MM.1S (cell line): ENCODE results near the gene AQP1.

ENCODE experiments used
- DNase-seq: peaks from one replicate; pipeline ENCODE4 v3.0.0-alpha.2; 2015
- H2AFZ ChIP-seq: fragments of 300-600 bp; sonication (generic); 2 replicates; pipeline ENCODE4 v1.6.0; 2016; ENCODE audit warnings: antibody characterized with exemption, low read length
- H3F3A ChIP-seq: fragments of 300-600 bp; sonication (generic); 2 replicates; pipeline ENCODE4 v1.6.1; 2016; ENCODE audit warnings: mild to moderate bottlenecking, antibody characterized with exemption, low read length, moderate library complexity, mixed read lengths; ENCODE audit not compliant: insufficient read depth
- H3K27ac ChIP-seq: fragments of 300-600 bp; sonication (generic); 2 replicates; pipeline ENCODE4 v1.5.1; 2016; ENCODE audit warnings: mild to moderate bottlenecking, low read length
- H3K27me3 ChIP-seq: fragments of 300-600 bp; sonication (generic); replicated peaks from 2 replicates; pipeline ENCODE4 v1.6.0; 2016; ENCODE audit warnings: low read length; ENCODE audit not compliant: insufficient read depth
- H3K36me3 ChIP-seq: fragments of 300-600 bp; sonication (generic); replicated peaks from 2 replicates; pipeline ENCODE4 v1.6.1; 2016; ENCODE audit warnings: mild to moderate bottlenecking, low read length, mixed read lengths; ENCODE audit not compliant: insufficient read depth
- H3K4me1 ChIP-seq: fragments of 300-600 bp; sonication (generic); 2 replicates; pipeline ENCODE4 v1.6.1; 2016; ENCODE audit warnings: low read length, mixed read lengths
- H3K4me2 ChIP-seq: fragments of 300-600 bp; sonication (generic); 2 replicates; pipeline ENCODE4 v1.6.0; 2016; ENCODE audit warnings: low read depth, low read length
- H3K4me3 ChIP-seq: fragments of 300-600 bp; sonication (generic); 2 replicates; pipeline ENCODE4 v1.5.1; 2016; ENCODE audit warnings: low read length, mixed read lengths
- H3K79me2 ChIP-seq: fragments of 300-600 bp; sonication (generic); 2 replicates; pipeline ENCODE4 v1.6.1; 2016; ENCODE audit warnings: mixed run types, low read length, mixed read lengths
- H3K9ac ChIP-seq: fragments of 300-600 bp; sonication (generic); 2 replicates; pipeline ENCODE4 v1.6.1; 2016; ENCODE audit warnings: low read length, mixed read lengths
- H3K9me2 ChIP-seq: fragments of 300-600 bp; sonication (generic); replicated peaks from 2 replicates; pipeline ENCODE4 v1.6.1; 2016; ENCODE audit warnings: mild to moderate bottlenecking, low read length, mixed read lengths; ENCODE audit not compliant: insufficient read depth
- H3K9me3 ChIP-seq: fragments of 300-600 bp; sonication (generic); replicated peaks from 2 replicates; pipeline ENCODE4 v1.6.1; 2016; ENCODE audit warnings: mild to moderate bottlenecking, low read length, mixed read lengths; ENCODE audit not compliant: insufficient read depth
- H4K20me1 ChIP-seq: fragments of 300-600 bp; sonication (generic); 2 replicates; pipeline ENCODE4 v1.6.1; 2016; ENCODE audit warnings: mild to moderate bottlenecking, low read length, moderate library complexity, mixed read lengths; ENCODE audit not compliant: insufficient read depth
- EZH2 ChIP-seq: fragments of 300-600 bp; sonication (generic); optimal IDR thresholded peaks from 2 replicates; pipeline ENCODE3; 2017; ENCODE audit warnings: low read depth, mild to moderate bottlenecking, antibody characterized with exemption, low read length, mixed read lengths
- EZH2phosphoT487 ChIP-seq: fragments of 300-600 bp; sonication (generic); IDR thresholded peaks from 2 replicates; pipeline ENCODE4 v1.6.1; 2018; ENCODE audit warnings: antibody characterized with exemption, low read length
- TF ChIP-seq, protein P1 (sequence below): fragments of 300-600 bp; sonication (generic); IDR thresholded peaks from 2 replicates; pipeline ENCODE4 v1.5.1; 2016; ENCODE audit warnings: antibody characterized with exemption, low read length, mixed read lengths

The AQP1 gene

DNA sequence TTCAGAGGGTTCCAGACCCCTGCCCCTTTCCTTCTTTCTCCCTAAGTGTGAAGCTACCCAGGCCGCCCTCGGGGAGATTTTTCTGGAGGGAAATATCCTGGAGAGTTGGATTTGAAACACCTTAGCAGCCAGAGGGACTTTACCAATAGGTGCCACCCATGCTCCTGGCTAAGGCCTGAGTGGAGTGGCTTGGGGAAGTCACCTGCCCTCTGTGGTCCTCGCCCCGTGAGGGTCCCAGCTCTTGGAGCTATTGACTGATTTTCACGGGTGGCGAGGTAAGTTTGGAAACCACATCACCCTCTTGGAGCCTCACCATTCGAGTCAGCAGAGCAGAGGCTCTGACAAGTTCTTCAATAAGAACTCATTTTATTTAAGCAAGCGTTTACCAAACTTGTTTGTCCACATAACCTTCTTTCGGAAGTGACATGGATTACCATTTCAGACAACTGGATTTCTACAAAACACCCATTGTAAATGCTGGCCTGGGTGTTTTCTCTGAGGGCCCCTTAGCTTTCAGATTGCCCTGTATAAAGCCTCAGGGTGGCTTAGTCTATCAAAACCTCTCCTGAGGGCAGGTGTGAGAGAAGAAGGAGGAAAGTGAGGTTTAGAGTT lies 20.4 kb downstream of the AQP1 start:
- Histone ChIP-seq H3K9ac (no peak overlapping the region), H3K4me2 (no peak overlapping the region)
- TF ChIP-seq, protein P1, sequence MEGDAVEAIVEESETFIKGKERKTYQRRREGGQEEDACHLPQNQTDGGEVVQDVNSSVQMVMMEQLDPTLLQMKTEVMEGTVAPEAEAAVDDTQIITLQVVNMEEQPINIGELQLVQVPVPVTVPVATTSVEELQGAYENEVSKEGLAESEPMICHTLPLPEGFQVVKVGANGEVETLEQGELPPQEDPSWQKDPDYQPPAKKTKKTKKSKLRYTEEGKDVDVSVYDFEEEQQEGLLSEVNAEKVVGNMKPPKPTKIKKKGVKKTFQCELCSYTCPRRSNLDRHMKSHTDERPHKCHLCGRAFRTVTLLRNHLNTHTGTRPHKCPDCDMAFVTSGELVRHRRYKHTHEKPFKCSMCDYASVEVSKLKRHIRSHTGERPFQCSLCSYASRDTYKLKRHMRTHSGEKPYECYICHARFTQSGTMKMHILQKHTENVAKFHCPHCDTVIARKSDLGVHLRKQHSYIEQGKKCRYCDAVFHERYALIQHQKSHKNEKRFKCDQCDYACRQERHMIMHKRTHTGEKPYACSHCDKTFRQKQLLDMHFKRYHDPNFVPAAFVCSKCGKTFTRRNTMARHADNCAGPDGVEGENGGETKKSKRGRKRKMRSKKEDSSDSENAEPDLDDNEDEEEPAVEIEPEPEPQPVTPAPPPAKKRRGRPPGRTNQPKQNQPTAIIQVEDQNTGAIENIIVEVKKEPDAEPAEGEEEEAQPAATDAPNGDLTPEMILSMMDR = no peak
- no peak for TF ChIP-seq EZH2
- no peak for TF ChIP-seq EZH2phosphoT487

GRCh38 chr7:30932562-30932961 lies 20.9 kb downstream of the AQP1 start:
- H3K27me3 ChIP-seq = no peaks in the 10 kb centered on the region
- H3K4me1 ChIP-seq = no peaks in the 10 kb centered on the region
- no peaks in the 10 kb centered on the region for H3K9me2 ChIP-seq
- no peaks in the 10 kb centered on the region for H3K9me3 ChIP-seq
- no peak for DNase-seq
- H3K79me2 ChIP-seq = no peaks in the 10 kb centered on the region
- no peak overlapping the region for H3K4me2 ChIP-seq
- no peaks in the 10 kb centered on the region for H4K20me1 ChIP-seq
- no peak overlapping the region for H2AFZ ChIP-seq
- no peak overlapping the region for H3K4me3 ChIP-seq
- no peak overlapping the region for H3K9ac ChIP-seq
- no peaks in the 10 kb centered on the region for H3F3A ChIP-seq
- no peaks in the 10 kb centered on the region for H3K36me3 ChIP-seq
- no peak overlapping the region for H3K27ac ChIP-seq
- TF ChIP-seq EZH2 (no peak), EZH2phosphoT487 (no peak)
- TF ChIP-seq, protein P1 = no peak

More for the DNA sequence above, 20.4 kb downstream of the AQP1 start:
- no peaks in the 10 kb centered on the region for H3K79me2 ChIP-seq
- no peaks in the 10 kb centered on the region for H3K9me3 ChIP-seq
- H3K27ac ChIP-seq = no peak overlapping the region
- H3K4me3 ChIP-seq = no peak overlapping the region
- DNase-seq = no peak
- no peaks in the 10 kb centered on the region for H3K36me3 ChIP-seq
- H3K27me3 ChIP-seq = no peaks in the 10 kb centered on the region
- no peaks in the 10 kb centered on the region for H3K9me2 ChIP-seq
- H2AFZ ChIP-seq = no peak overlapping the region
- no peaks in the 10 kb centered on the region for H4K20me1 ChIP-seq
- no peaks in the 10 kb centered on the region for H3F3A ChIP-seq
- no peaks in the 10 kb centered on the region for H3K4me1 ChIP-seq

GRCh38 chr7:30933124-30933974 lies 21.7 kb downstream of the AQP1 start:
- Histone ChIP-seq H3K4me1 (no peaks in the 10 kb centered on the region), H3K9me2 (no peaks in the 10 kb centered on the region), H3K79me2 (no peaks in the 10 kb centered on the region), H4K20me1 (no peaks in the 10 kb centered on the region), H3F3A (no peaks in the 10 kb centered on the region), H2AFZ (no peak overlapping the region), H3K27ac (no peak overlapping the region), H3K9ac (no peak overlapping the region), H3K4me2 (no peak overlapping the region), H3K27me3 (no peaks in the 10 kb centered on the region), H3K4me3 (no peak overlapping the region), H3K9me3 (no peaks in the 10 kb centered on the region), H3K36me3 (no peaks in the 10 kb centered on the region)
- DNase-seq = no peak
- TF ChIP-seq EZH2phosphoT487 = no peak
- TF ChIP-seq EZH2 = no peak
- TF ChIP-seq, protein P1 = no peak
